CD4-positive, CD25-positive, alpha-beta regulatory T cell (primary cell): ENCODE measurements around the gene NUMB. TPM values are rescaled to one million over a fixed set of nuclear protein-coding genes. Genes with fewer than 3 reads are reported as not detected.

ENCODE experiments used
- ATAC-seq, 2 donors: fragments of 150-1000 bp; cut with Tn5 transposase; one replicate each; pipeline ENCODE4 v1.10.0; 2021; ENCODE audit warnings: low read depth in 2 of 2, moderate number of reproducible peaks in 2 of 2, moderate library complexity in 1 of 2
- DNase-seq, 3 donors: peaks; one replicate each; pipeline versions ENCODE4 v3.0.0 to v3.0.0-alpha.2; 2012 to 2022; ENCODE audit warnings: mixed read lengths in 1 of 3
- H3K27ac ChIP-seq: one replicate; pipeline ENCODE4 v1.7.0; 2013; ENCODE audit warnings: mild to moderate bottlenecking, low read length; ENCODE audit not compliant: insufficient read depth, poor library complexity, severe bottlenecking
- H3K27me3 ChIP-seq: one replicate; pipeline ENCODE4 v1.7.0; 2013; ENCODE audit warnings: low read length; ENCODE audit not compliant: control insufficient read depth, insufficient read depth
- H3K36me3 ChIP-seq: one replicate; pipeline ENCODE4 v1.7.0; 2013; ENCODE audit warnings: mild to moderate bottlenecking, low read length, moderate library complexity; ENCODE audit not compliant: control insufficient read depth, insufficient read depth
- H3K4me1 ChIP-seq: 2 replicates; pipeline ENCODE4 v1.7.0; 2013; ENCODE audit warnings: mild to moderate bottlenecking, low read length; ENCODE audit not compliant: insufficient read depth, control insufficient read depth, poor library complexity, severe bottlenecking
- H3K4me3 ChIP-seq: one replicate; pipeline ENCODE4 v1.7.0; 2013; ENCODE audit warnings: low read depth, mild to moderate bottlenecking, low read length, moderate library complexity
- H3K9me3 ChIP-seq, 2 experiments: 1 replicate in 1 of 2; 2 replicates in 1 of 2; pipeline ENCODE4 v1.7.0; 2013; ENCODE audit warnings: low read length in 2 of 2, mild to moderate bottlenecking in 1 of 2, moderate library complexity in 1 of 2; ENCODE audit not compliant: control insufficient read depth in 2 of 2
- H3K27ac Mint-ChIP-seq, 3 donors: one replicate each; pipeline ENCODE4 v1.8.0; 2020 to 2022; ENCODE audit warnings: mild to moderate bottlenecking in 3 of 3, mixed read lengths in 3 of 3, moderate library complexity in 2 of 3
- H3K27me3 Mint-ChIP-seq: one replicate; pipeline ENCODE4 v1.8.0; 2022; ENCODE audit warnings: mild to moderate bottlenecking, mixed read lengths
- H3K36me3 Mint-ChIP-seq: one replicate; pipeline ENCODE4 v1.8.0; 2020; ENCODE audit warnings: mixed read lengths
- H3K4me1 Mint-ChIP-seq, 4 donors: one replicate each; pipeline ENCODE4 v1.8.0; 2020 to 2022; ENCODE audit warnings: mixed read lengths in 4 of 4, mild to moderate bottlenecking in 1 of 4
- H3K4me3 Mint-ChIP-seq, 4 donors: one replicate each; pipeline ENCODE4 v1.8.0; 2020 to 2022; ENCODE audit warnings: mild to moderate bottlenecking in 4 of 4, mixed read lengths in 4 of 4, moderate library complexity in 3 of 4
- H3K9me3 Mint-ChIP-seq, 7 donors: one replicate each; pipeline ENCODE4 v1.8.0; 2020 to 2022; ENCODE audit warnings: mixed read lengths in 7 of 7, mild to moderate bottlenecking in 3 of 7, moderate library complexity in 2 of 7
- polyA plus RNA-seq, 4 donors: library from polyadenylated mRNA; unstranded; fragments of 300-500 nt; fragmentation: Illumina TruSeq; gene quantifications; one replicate each; pipeline ENCODE4 v1.2.3, GENCODE V29; 2021
- total RNA-seq: library from RNA; stranded (reverse); gene quantifications from one replicate; pipeline ENCODE4 v1.2.3, GENCODE V29; 2022

The NUMB gene
- total and polyA plus RNA-seq, 5 donors from 2014 or later: 28.8 to 53.2 (median 32.9) TPM

DNA sequence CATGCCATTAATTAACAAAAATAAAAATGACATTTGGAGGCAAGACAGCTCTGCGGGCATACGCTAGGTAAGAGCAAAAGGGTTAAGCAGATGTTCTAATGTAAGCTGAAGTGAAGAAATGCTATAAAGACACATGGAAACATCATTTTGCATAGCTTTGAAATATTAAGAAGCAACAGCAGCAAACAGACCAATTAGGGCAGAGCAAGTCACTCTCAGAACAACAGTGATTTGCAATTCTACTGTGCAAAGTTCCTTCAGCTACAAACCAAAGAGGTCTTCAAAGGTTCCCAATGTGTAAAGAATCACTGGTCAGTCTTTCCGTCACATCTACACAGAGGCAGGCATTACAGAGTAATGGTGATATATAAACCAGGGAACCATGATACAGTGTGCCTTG, 152.8 kb downstream of the NUMB start:
- H3K27ac ChIP-seq: no peak overlapping the region
- no peaks in the 10 kb centered on the region for H3K27me3 ChIP-seq
- no peaks in the 10 kb centered on the region for H3K9me3 Mint-ChIP-seq
- H3K9me3 ChIP-seq: no peaks in the 10 kb centered on the region
- DNase-seq (no peak), ATAC-seq (no peak)
- no peak overlapping the region for H3K4me3 ChIP-seq
- H3K4me3 Mint-ChIP-seq: no peak overlapping the region
- peaks cover 20% of the 10 kb centered on the region for H3K36me3 Mint-ChIP-seq
- H3K4me1 Mint-ChIP-seq: peaks cover 0 to 14% (median 5%) of the 10 kb centered on the region in 4 donors
- no peak overlapping the region for H3K27ac Mint-ChIP-seq
- no peaks in the 10 kb centered on the region for H3K4me1 ChIP-seq
- no peaks in the 10 kb centered on the region for H3K27me3 Mint-ChIP-seq
- no peaks in the 10 kb centered on the region for H3K36me3 ChIP-seq

DNA sequence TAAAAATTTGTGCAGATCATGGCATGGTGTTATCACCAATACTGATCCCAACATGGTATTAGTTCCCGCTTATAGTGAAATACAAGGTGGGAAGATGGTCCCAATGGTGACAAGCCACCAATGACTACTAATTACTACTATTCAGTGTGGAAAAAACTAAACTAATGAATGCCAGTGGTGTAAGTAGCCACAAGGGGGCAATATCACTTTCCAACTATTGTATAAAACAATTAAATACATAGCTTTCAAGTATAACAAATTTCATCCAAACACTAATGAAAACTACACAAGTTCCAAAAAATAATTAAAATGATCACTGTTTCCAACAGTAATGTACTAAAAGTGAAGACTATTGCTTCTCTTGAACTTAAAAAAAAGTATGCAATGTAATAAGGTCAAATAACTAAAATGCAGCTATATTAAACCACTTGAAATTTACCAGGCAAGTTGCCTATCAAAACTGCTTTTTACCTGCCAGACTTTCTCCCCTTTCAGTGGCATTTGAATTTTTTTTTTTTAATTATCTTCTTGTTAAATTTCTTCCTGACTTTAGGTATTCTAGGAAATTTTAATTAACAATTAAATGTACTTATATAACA, 163.0 kb downstream of the NUMB start:
- no peaks in the 10 kb centered on the region for H3K27me3 ChIP-seq
- H3K9me3 Mint-ChIP-seq: no peaks in the 10 kb centered on the region
- DNase-seq (peak in 2 of 3 donors; percentile 49 to 57), ATAC-seq (no peak)
- H3K9me3 ChIP-seq: no peaks in the 10 kb centered on the region
- H3K4me1 Mint-ChIP-seq: peaks cover 4 to 15% (median 8%) of the 10 kb centered on the region in 4 donors
- no peaks in the 10 kb centered on the region for H3K4me1 ChIP-seq
- peak overlapping the region in 2 of 3 donors; percentile 14 to 36 for H3K27ac Mint-ChIP-seq
- no peak overlapping the region for H3K27ac ChIP-seq
- H3K27me3 Mint-ChIP-seq: no peaks in the 10 kb centered on the region
- no peak overlapping the region for H3K4me3 Mint-ChIP-seq
- peaks cover 14% of the 10 kb centered on the region for H3K36me3 Mint-ChIP-seq
- H3K4me3 ChIP-seq: no peak overlapping the region
- H3K36me3 ChIP-seq: peaks cover 6% of the 10 kb centered on the region

DNA sequence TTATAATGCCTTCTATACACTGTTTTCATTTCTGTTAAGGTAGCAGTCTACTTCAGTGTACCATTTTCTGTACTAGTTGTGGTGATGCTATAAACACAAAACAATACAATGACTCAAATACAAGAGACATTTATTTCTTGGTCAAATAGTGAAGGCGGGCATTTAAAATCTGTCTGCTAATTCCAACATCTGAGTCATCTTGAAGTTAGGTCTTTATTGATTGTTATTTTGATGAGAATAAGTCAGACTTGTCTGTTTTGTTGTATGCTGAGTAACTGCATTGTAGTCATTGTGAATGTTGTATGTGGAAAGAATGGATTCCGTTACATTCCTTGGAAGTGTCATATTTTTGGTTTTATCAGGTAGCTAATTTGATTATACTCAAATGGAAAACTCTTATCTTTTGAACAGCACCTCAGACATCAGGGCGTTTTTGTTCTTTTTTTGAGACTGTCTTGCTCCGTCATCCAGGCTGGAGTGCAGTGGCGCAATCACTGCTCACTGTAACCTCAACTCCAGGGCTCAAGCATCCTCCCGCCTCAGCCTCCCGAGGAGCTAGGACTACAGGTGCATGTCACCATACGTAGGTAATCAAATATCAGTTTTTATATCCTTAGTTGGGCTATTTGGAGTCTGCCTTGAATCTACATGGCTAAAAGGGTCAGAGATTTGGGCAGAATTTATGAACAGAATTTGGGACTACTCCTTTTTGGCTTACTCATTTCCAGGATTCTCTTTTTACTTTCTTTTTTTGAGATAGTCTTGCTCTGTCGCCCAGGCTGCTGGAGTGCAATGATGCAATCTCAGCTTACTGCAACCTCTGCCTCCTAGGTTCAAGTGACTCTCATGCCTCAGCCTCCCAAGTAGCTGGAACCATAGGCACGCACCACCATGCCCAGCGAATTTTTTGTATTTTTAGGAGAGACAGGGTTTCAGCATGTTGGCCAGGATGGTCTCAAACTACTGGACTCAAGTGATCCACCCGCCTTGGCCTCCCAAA, 164.3 kb downstream of the NUMB start:
- no peak overlapping the region for H3K27ac ChIP-seq
- DNase-seq: no peak
- Mint-ChIP-seq H3K4me3 (no peak overlapping the region), H3K27ac (no peak overlapping the region), H3K27me3 (no peaks in the 10 kb centered on the region), H3K4me1 (peaks cover 8 to 27% (median 10%) of the 10 kb centered on the region in 4 donors), H3K36me3 (peaks cover 17% of the 10 kb centered on the region), H3K9me3 (no peaks in the 10 kb centered on the region)
- no peaks in the 10 kb centered on the region for H3K9me3 ChIP-seq
- H3K4me1 ChIP-seq: no peaks in the 10 kb centered on the region
- no peaks in the 10 kb centered on the region for H3K27me3 ChIP-seq
- H3K4me3 ChIP-seq: no peak overlapping the region
- H3K36me3 ChIP-seq: peaks cover 6% of the 10 kb centered on the region
- ATAC-seq: no peak

DNA sequence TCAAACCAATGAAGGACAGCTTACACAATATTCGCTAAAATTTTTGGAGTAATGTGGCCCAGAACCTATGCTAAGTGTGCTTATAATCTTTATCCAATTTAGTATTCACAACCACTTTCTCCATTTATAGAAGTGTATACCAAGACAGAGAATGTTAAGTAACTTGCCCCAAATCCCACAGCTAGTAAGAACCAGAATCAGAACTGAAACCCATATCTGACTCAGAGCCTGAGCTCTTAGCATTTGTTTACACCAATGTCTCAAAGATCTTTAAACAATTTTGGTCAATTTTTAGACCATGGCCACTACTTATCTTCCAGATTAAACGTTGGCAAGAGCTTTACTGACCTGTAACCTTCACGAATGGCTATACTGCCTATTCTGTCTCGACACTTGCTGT, 168.1 kb downstream of the NUMB start:
- H3K9me3 Mint-ChIP-seq: no peaks in the 10 kb centered on the region
- DNase-seq: peak in 1 of 3 donors; percentile 40
- Histone ChIP-seq H3K4me3 (peak overlapping the region; percentile 22), H3K4me1 (no peaks in the 10 kb centered on the region), H3K27ac (no peak overlapping the region), H3K36me3 (peaks cover 12% of the 10 kb centered on the region), H3K27me3 (no peaks in the 10 kb centered on the region), H3K9me3 (no peaks in the 10 kb centered on the region)
- H3K4me3 Mint-ChIP-seq: no peak overlapping the region
- peaks cover 21% of the 10 kb centered on the region for H3K36me3 Mint-ChIP-seq
- no peak for ATAC-seq
- H3K27ac Mint-ChIP-seq: peak overlapping the region in 1 of 3 donors; percentile 31
- H3K27me3 Mint-ChIP-seq: no peaks in the 10 kb centered on the region
- H3K4me1 Mint-ChIP-seq: peaks cover 8 to 28% (median 10%) of the 10 kb centered on the region in 4 donors

DNA sequence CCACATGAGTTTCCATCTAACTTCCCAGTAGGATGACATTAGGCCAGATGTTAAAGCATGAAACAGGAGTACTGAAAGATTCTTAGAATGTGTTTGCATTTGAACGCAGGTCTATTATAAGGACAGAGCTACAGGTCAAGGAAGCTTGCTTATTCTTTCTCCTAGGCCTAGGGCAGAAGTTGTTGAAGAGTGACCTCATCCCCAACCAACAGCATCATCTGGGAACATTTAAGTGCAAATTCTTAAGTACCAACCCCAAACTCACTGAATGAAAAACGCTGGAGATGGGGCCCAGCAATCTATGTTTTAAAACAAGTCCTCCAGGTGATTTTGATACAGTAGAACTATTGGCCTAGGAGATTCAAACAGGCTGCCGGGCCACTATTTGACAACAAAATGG, 168.6 kb downstream of the NUMB start:
- no peaks in the 10 kb centered on the region for H3K27me3 Mint-ChIP-seq
- no peaks in the 10 kb centered on the region for H3K9me3 Mint-ChIP-seq
- no peak overlapping the region for H3K4me3 Mint-ChIP-seq
- H3K36me3 Mint-ChIP-seq: peaks cover 21% of the 10 kb centered on the region
- Histone ChIP-seq H3K27ac (no peak overlapping the region), H3K4me1 (no peaks in the 10 kb centered on the region), H3K4me3 (no peak overlapping the region), H3K27me3 (no peaks in the 10 kb centered on the region), H3K9me3 (no peaks in the 10 kb centered on the region), H3K36me3 (peaks cover 18% of the 10 kb centered on the region)
- ATAC-seq: no peak
- no peak for DNase-seq
- peaks cover 5 to 23% (median 10%) of the 10 kb centered on the region in 4 donors for H3K4me1 Mint-ChIP-seq
- no peak overlapping the region for H3K27ac Mint-ChIP-seq

DNA sequence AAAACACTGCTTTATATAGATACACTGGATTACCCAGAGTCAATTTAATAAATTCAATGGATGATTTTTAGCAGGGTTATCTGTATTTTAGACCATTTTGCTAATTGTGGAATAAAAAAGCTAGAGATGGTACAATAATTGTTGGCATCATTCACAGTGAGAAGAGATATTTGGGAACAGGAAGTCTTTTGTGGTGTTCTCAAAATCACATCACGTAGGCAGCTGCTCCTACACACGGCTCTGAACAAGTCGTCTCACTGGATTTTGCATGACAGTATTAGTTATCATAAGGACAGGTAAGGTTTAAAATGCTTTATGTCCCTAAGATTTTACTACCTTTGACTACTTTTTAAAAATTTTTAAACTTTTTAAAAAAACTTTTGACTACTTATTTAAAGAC, 169.0 kb downstream of the NUMB start:
- no peaks in the 10 kb centered on the region for H3K4me1 ChIP-seq
- no peak overlapping the region for H3K4me3 ChIP-seq
- no peaks in the 10 kb centered on the region for H3K27me3 ChIP-seq
- H3K27ac ChIP-seq: no peak overlapping the region
- H3K36me3 ChIP-seq: peaks cover 19% of the 10 kb centered on the region
- no peaks in the 10 kb centered on the region for H3K9me3 Mint-ChIP-seq
- DNase-seq (no peak), ATAC-seq (no peak)
- H3K9me3 ChIP-seq: no peaks in the 10 kb centered on the region
- H3K4me1 Mint-ChIP-seq: peaks cover 5 to 23% (median 10%) of the 10 kb centered on the region in 4 donors
- H3K27me3 Mint-ChIP-seq: no peaks in the 10 kb centered on the region
- H3K27ac Mint-ChIP-seq: no peak overlapping the region
- peaks cover 22% of the 10 kb centered on the region for H3K36me3 Mint-ChIP-seq
- H3K4me3 Mint-ChIP-seq: no peak overlapping the region

DNA sequence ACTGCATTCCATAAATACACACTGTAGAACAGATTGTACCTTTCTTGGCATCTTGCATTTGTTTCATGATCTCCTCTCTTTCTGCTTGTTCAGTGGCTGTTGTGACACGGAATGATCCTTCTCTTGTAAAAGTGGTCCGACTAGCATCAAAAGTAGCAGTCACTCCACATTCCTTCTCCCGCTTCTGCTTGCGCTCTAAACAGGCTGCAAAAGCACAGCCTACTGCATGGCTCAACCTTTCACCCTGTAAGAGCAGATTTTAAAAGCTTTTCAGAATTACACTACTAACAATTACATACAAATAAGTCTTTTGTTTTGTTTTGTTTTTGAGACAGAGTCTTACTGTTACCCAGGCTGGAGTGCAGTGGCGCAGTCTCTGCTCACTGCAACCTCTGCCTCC, 171.3 kb downstream of the NUMB start:
- Histone ChIP-seq H3K9me3 (no peaks in the 10 kb centered on the region), H3K4me3 (no peak overlapping the region), H3K27ac (no peak overlapping the region), H3K27me3 (no peaks in the 10 kb centered on the region), H3K36me3 (peaks cover 36% of the 10 kb centered on the region), H3K4me1 (no peaks in the 10 kb centered on the region)
- DNase-seq: no peak
- Mint-ChIP-seq H3K4me3 (no peak overlapping the region), H3K9me3 (no peaks in the 10 kb centered on the region), H3K4me1 (peaks cover 5 to 22% (median 9%) of the 10 kb centered on the region in 4 donors), H3K36me3 (peaks cover 33% of the 10 kb centered on the region), H3K27me3 (no peaks in the 10 kb centered on the region), H3K27ac (no peak overlapping the region)
- no peak for ATAC-seq
